ENCODE data around the gene ABCD3. TPM values are rescaled to one million over a fixed set of nuclear protein-coding genes. Genes with fewer than 3 reads are reported as not detected.

ABCD3 gene
- total RNA-seq, 4 donors from 2014 or later: 26.8 to 60.2 (median 33.8) TPM

DNA sequence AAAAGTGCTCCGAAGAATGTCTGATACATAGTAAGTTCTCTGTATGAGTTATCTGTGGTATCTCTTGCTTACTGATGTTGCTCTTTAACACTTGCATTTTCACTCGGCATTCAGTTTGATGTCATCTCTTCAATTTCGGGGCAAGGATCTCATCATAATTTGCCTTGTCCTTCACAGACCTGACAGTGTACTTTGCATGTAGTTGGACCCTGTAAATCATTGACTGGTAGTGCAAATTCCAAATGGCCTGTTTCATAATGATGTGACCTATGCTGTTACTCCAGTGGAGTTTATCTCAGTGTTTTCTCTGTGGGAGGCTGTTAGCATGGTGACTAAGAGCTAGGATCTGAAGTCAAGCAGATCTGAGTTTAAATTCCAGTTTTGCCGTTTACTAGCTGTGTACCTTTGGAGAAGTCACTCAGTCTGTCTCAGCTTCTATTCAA, 34.2 kb upstream of the ABCD3 start:
- H3K4me1 ChIP-seq: no peaks in the 10 kb centered on the region
- no peaks in the 10 kb centered on the region for H3K36me3 ChIP-seq
- no peak for ATAC-seq
- H3K27ac ChIP-seq: no peak overlapping the region
- no peaks in the 10 kb centered on the region for H3K27me3 ChIP-seq
- H3K4me3 ChIP-seq: no peak overlapping the region
- 44 to 72% methylated on average over 4 of the region's 4 CpGs for WGBS, 2 donors (ENCODE audit: low coverage in 1 of 2)
- TF ChIP-seq CTCF (IDR thresholded peaks at IDR 0.05) (no peak), POLR2A (IDR thresholded peaks at IDR 0.05) (no peak), POLR2AphosphoS5 (IDR thresholded peaks at IDR 0.05) (no peak), EP300 (IDR thresholded peaks at IDR 0.05) (no peak)
- no peaks in the 10 kb centered on the region for H3K9me3 ChIP-seq

DNA sequence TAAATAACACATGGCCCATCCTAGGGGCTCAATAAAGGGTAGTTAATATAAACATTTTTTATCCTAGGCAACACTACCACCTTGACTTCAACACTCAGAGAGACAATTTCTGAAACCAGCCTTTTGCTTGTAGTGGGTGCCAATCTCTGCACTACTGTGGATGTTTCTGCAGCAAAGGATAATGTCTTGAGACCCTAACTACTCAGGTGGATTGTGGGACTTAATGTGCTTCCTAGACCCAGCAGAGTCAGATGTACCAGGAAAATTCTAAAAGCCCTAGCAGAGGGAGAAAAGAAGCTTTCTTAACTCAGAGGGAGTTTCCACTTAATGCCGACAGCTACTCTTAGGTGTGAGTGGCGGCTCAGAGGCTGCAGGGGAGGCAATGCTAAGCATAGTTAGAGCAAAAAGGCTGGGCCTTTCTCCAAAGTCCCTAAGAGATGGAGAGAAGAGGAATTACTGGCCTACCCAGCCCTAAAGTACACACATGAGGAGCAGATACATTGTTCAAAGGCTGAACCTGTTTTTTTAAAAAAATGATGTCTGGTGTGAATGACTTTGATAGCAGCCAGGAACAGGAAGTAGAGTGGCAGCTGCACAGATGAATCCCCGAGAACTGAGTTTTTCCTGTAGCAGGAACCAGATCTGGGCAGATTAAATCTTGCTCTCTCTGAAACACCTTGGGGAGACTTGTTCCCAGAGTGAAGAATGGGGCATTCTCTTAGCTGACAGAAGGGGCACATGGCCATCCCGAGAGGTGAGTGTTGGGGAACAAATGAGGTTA, 33.5 kb upstream of the ABCD3 start:
- 75 to 81% methylated on average over 3 to 4 of the region's 4 CpGs for WGBS, 2 donors (ENCODE audit: low coverage in 1 of 2)

GRCh38 chr1:94385308-94385929, 32.8 kb upstream of the ABCD3 start:
- ATAC-seq: no peak
- Histone ChIP-seq H3K36me3 (no peaks in the 10 kb centered on the region), H3K27me3 (no peaks in the 10 kb centered on the region), H3K4me1 (no peaks in the 10 kb centered on the region), H3K27ac (no peak overlapping the region), H3K4me3 (no peak overlapping the region), H3K9me3 (no peaks in the 10 kb centered on the region)
- TF ChIP-seq CTCF (IDR thresholded peaks at IDR 0.05): no peak
- TF ChIP-seq EP300 (IDR thresholded peaks at IDR 0.05): no peak
- no peak for TF ChIP-seq POLR2AphosphoS5 (IDR thresholded peaks at IDR 0.05)
- TF ChIP-seq POLR2A (IDR thresholded peaks at IDR 0.05): no peak
- 44 to 60% methylated on average over 2 of the region's 2 CpGs for WGBS, 2 donors (ENCODE audit: low coverage in 1 of 2)

More for the DNA sequence above, 33.5 kb upstream of the ABCD3 start:
- Histone ChIP-seq H3K36me3 (no peaks in the 10 kb centered on the region), H3K9me3 (no peaks in the 10 kb centered on the region), H3K27me3 (no peaks in the 10 kb centered on the region), H3K27ac (no peak overlapping the region), H3K4me1 (no peaks in the 10 kb centered on the region), H3K4me3 (no peak overlapping the region)
- TF ChIP-seq POLR2A (IDR thresholded peaks at IDR 0.05): no peak
- TF ChIP-seq CTCF (IDR thresholded peaks at IDR 0.05): no peak
- TF ChIP-seq POLR2AphosphoS5 (IDR thresholded peaks at IDR 0.05): no peak
- no peak for TF ChIP-seq EP300 (IDR thresholded peaks at IDR 0.05)
- no peak for ATAC-seq

- Histone ChIP-seq H3K9me3 (no peaks in the 10 kb centered on the region), H3K27me3 (no peaks in the 10 kb centered on the region), H3K4me1 (no peaks in the 10 kb centered on the region), H3K4me3 (no peak overlapping the region), H3K36me3 (no peaks in the 10 kb centered on the region), H3K27ac (no peak overlapping the region)
- TF ChIP-seq CTCF (IDR thresholded peaks at IDR 0.05): no peak
- no peak for ATAC-seq
- WGBS, 2 donors (ENCODE audit: low coverage in 1 of 2): 60 to 93% methylated on average over 3 to 4 of the region's 4 CpGs
Observed at GRCh38 chr1:94389298-94389697, 28.9 kb upstream of the ABCD3 start.

DNA sequence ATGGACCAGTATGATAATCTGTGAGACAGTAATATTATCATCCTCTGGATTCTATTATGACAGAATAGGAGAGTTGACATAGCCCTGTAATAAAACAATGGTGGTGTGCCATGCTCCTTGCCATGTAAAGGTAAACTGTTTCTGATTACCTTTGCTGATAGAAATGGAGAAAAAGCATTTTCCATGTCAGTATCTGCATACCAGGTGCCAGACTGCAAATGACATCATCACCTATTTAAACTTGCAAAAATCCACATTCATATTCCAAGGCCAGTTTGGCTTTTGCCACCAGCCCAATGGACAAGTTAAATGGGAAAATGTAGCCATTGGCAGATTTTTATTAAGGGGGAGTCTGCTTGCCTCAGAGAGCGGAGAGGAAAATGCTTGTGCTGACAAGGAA, 23.9 kb upstream of the ABCD3 start:
- Histone ChIP-seq H3K27ac (no peak overlapping the region), H3K4me3 (no peak overlapping the region), H3K27me3 (no peaks in the 10 kb centered on the region), H3K36me3 (no peaks in the 10 kb centered on the region), H3K9me3 (no peaks in the 10 kb centered on the region), H3K4me1 (no peaks in the 10 kb centered on the region)
- ATAC-seq: no peak
- 89% methylated on average over 1 of the region's 1 CpG; no CpG with 5 or more reads in 1 of the 2 donors for WGBS, 2 donors (ENCODE audit: low coverage in 1 of 2)
- no peak for TF ChIP-seq CTCF (IDR thresholded peaks at IDR 0.05)
- TF ChIP-seq POLR2A (IDR thresholded peaks at IDR 0.05): no peak
- TF ChIP-seq EP300 (IDR thresholded peaks at IDR 0.05): no peak
- TF ChIP-seq POLR2AphosphoS5 (IDR thresholded peaks at IDR 0.05): no peak

All from gastroesophageal sphincter (tissue), 4 donors.